ENCODE results near the gene MEI1. TPM values are rescaled to one million over a fixed set of nuclear protein-coding genes. Genes with fewer than 3 reads are reported as not detected.
A peak's percentile ranks its signal among the peaks of the same experiment; 100 is the strongest.

Gene MEI1
- total RNA-seq, 2 donors from 2014 or later = not detected

DNA sequence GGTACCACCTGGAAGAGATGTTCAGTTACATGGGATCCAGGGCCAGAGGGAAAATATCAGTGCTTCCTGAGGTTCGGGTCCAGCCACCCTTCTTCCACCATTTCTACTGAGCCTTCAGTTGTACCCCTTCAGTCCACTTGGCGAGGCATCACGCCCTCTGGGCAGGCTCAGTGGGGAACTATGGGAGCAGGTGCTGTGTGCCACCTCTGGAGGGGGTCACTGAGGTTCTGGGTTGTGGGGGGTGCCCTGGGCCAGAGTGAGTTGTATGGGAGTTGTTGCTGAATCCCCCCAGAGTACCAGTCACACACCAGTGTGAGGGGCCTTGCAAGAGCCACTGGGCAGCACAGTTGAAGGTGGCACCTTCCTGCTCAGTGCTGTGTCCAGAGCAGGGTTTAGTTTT is 130.9 kb downstream of the MEI1 start:
- Histone ChIP-seq H3K9me3 (no peaks in the 10 kb centered on the region), H3K27ac (no peak overlapping the region), H3K36me3 (replicated peaks in 1 of 2; ENCODE audit: insufficient read depth in 1 of 2, low read depth in 2 of 2) (no peaks in the 10 kb centered on the region), H3K4me1 (peaks cover 31% of the 10 kb centered on the region), H3K27me3 (no peaks in the 10 kb centered on the region), H3K4me3 (no peak overlapping the region)
- no peak for ATAC-seq
- TF ChIP-seq CTCF (IDR thresholded peaks at IDR 0.05) = no peak
- no peak for TF ChIP-seq POLR2A (IDR thresholded peaks at IDR 0.05)
- no peak for DNase-seq
- WGBS, 2 donors = 93 to 96% methylated on average over 3 of the region's 3 CpGs
- intact Hi-C loops (cut with DNase I) = no loop called here

DNA sequence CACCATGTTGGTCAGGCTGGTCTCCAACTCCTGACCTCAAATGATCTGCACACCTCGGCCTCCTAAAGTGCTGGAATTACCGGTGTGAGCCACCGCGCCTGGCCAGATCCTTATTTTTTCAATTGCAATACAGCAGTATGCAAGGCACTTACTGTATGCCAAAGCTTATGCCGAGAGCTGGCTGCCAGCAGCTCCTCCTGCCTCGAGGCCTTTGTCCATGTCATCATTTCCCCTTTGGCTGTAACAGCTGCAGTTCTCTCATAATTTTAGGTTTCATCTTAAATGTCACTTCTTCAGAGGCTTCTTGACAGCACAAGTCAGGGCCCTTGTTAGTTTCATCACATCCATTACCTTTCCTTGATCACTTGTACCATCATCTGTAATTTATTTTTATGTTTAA is 132.1 kb downstream of the MEI1 start:
- no peaks in the 10 kb centered on the region for H3K27me3 ChIP-seq
- intact Hi-C loops (cut with DNase I) = no loop called here
- no peaks in the 10 kb centered on the region for H3K9me3 ChIP-seq
- ATAC-seq (no peak), DNase-seq (no peak)
- TF ChIP-seq POLR2A (IDR thresholded peaks at IDR 0.05) = no peak
- TF ChIP-seq CTCF (IDR thresholded peaks at IDR 0.05) = no peak
- H3K36me3 ChIP-seq (replicated peaks in 1 of 2; ENCODE audit: insufficient read depth in 1 of 2, low read depth in 2 of 2) = no peaks in the 10 kb centered on the region
- 64 to 72% methylated on average over 6 of the region's 6 CpGs for WGBS, 2 donors
- no peak overlapping the region for H3K4me3 ChIP-seq
- H3K4me1 ChIP-seq = peaks cover 33% of the 10 kb centered on the region
- H3K27ac ChIP-seq = peak overlapping the region in 3 of 4 donors; percentile 88 to 96 (median 93)

- ATAC-seq = no peak
- H3K4me3 ChIP-seq = peak overlapping the region in 1 of 2 donors; percentile 2
- intact Hi-C loops (cut with DNase I) = no loop called here
- WGBS, 2 donors = 6 to 7% methylated on average over 15 to 17 of the region's 17 CpGs
- H3K27ac ChIP-seq = peak overlapping the region; percentile 88 to 97 (median 94)
- H3K36me3 ChIP-seq (replicated peaks in 1 of 2; ENCODE audit: insufficient read depth in 1 of 2, low read depth in 2 of 2) = no peaks in the 10 kb centered on the region
- no peaks in the 10 kb centered on the region for H3K9me3 ChIP-seq
- H3K27me3 ChIP-seq = no peaks in the 10 kb centered on the region
- peaks cover 27% of the 10 kb centered on the region for H3K4me1 ChIP-seq
- DNase-seq = no peak
- TF ChIP-seq CTCF (IDR thresholded peaks at IDR 0.05) (no peak), POLR2A (IDR thresholded peaks at IDR 0.05) (no peak)
These were observed 132.7 kb downstream of the MEI1 start for GRCh38 chr22:41831828-41832552.

DNA sequence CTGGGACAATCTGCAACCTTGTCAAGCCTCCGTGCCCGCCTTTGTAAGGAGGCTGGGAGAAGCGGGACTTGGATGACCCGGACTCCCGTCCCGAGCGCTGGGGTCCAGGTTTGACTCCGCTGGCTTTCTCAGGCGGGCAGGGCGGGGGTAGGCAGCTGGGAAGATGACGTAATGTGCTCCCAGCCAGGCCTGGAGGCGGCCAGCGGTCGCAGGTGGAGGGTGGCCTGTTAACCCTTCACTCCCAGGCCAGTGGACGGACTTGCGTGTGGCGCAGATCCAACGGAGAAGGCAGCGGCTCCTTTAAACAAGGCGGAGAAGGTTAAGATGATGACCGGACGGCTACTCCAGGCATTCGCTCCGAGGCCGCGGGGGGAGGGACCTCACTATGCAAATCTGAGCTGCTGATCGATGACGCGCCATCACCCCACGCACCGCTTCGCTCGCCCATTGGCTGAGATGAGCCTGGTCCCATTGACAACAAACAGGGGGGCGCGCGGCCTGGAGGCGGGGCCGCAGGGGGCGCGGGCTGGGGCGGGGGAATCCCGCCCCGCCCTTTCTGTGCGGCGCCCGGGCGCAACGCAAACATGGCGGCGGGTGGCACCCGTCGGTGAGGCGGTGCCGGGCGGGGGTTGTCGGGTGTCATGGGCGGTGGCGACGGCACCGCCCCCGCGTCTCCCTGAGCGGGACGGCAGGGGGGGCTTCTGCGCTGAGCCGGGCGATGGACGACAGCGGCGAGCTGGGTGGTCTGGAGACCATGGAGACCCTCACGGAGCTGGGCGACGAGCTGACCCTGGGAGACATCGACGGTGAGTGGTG is 133.5 kb downstream of the MEI1 start, which contains the start of gene SREBF2:
Gene SREBF2, plus strand, starts transcription at position 553 of the 816 bp plus-strand sequence. Its CDS starts 166 bp downstream, at position 719.
- TF ChIP-seq POLR2A (IDR thresholded peaks at IDR 0.05) (peak; percentile 76 to 90 (median 88)), CTCF (IDR thresholded peaks at IDR 0.05) (no peak)
- peak within 1 kb of the TSS; percentile 79 to 96 for H3K4me3 ChIP-seq
- peak; percentile 100 for DNase-seq
- H3K36me3 ChIP-seq (replicated peaks in 1 of 2; ENCODE audit: insufficient read depth in 1 of 2, low read depth in 2 of 2) = no peaks in the 10 kb centered on the region
- 0 to 1% methylated on average over 2 to 69 of the region's 75 CpGs for WGBS, 2 donors
- peaks cover 25% of the 10 kb centered on the region for H3K4me1 ChIP-seq
- intact Hi-C loops (cut with DNase I) = no loop called here
- H3K27me3 ChIP-seq = no peaks in the 10 kb centered on the region
- H3K27ac ChIP-seq = peak within 1 kb of the TSS; percentile 88 to 97 (median 94)
- peak; percentile 96 for ATAC-seq
- no peaks in the 10 kb centered on the region for H3K9me3 ChIP-seq
